ENCODE data around the gene ITGA8.

Gene ITGA8

GRCh38 chr10:15730341-15730740 lies 10.6 kb upstream of the ITGA8 start:
- DNase-seq: no peak

GRCh38 chr10:15729890-15730289 lies 10.2 kb upstream of the ITGA8 start:
- DNase-seq: no peak

- no peak for DNase-seq
Observed at GRCh38 chr10:15726042-15726441, 6.3 kb upstream of the ITGA8 start.

- peak; percentile 66 for DNase-seq
Observed at GRCh38 chr10:15725603-15726002, 5.9 kb upstream of the ITGA8 start.

- DNase-seq: no peak
Observed at GRCh38 chr10:15724683-15725082, 5.0 kb upstream of the ITGA8 start.

- no peak for DNase-seq
Observed at GRCh38 chr10:15723803-15724202, 4.1 kb upstream of the ITGA8 start.

GRCh38 chr10:15720635-15721287 lies 1.0 kb upstream of the ITGA8 start:
- DNase-seq: peak; percentile 49

GRCh38 chr10:15719049-15719898 lies 448 bp downstream of the ITGA8 start:
- DNase-seq: peak; percentile 41

- peak; percentile 19 for DNase-seq
Observed at GRCh38 chr10:15718694-15719048, 1.1 kb downstream of the ITGA8 start.

- peak; percentile 54 for DNase-seq
Observed at GRCh38 chr10:15715619-15716227, 4.0 kb downstream of the ITGA8 start.

GRCh38 chr10:15714847-15715246 lies 4.9 kb downstream of the ITGA8 start:
- DNase-seq: no peak

GRCh38 chr10:15712883-15713282 lies 6.8 kb downstream of the ITGA8 start:
- no peak for DNase-seq

- DNase-seq: no peak
Observed at GRCh38 chr10:15710455-15710854, 9.3 kb downstream of the ITGA8 start.

GRCh38 chr10:15705298-15705697 lies 14.4 kb downstream of the ITGA8 start:
- DNase-seq: no peak

GRCh38 chr10:15704581-15704968 lies 15.1 kb downstream of the ITGA8 start:
- no peak for DNase-seq

- DNase-seq: no peak
Observed at GRCh38 chr10:15703944-15704580, 15.7 kb downstream of the ITGA8 start.

- no peak for DNase-seq
Observed at GRCh38 chr10:15703151-15703880, 16.4 kb downstream of the ITGA8 start.

- DNase-seq: no peak
Observed at GRCh38 chr10:15700078-15700674, 19.5 kb downstream of the ITGA8 start.

GRCh38 chr10:15695852-15696251 lies 23.9 kb downstream of the ITGA8 start:
- no peak for DNase-seq

GRCh38 chr10:15690031-15690430 lies 29.7 kb downstream of the ITGA8 start:
- no peak for DNase-seq

- DNase-seq: no peak
Observed at GRCh38 chr10:15684768-15685167, 35.0 kb downstream of the ITGA8 start.

- DNase-seq: no peak
Observed at GRCh38 chr10:15681076-15681475, 38.6 kb downstream of the ITGA8 start.
